DMS 273 (cell line): Measurements from ENCODE around the gene PPFIBP2.
A peak's percentile ranks its signal among the peaks of the same experiment; 100 is the strongest.

Experiments
- DNase-seq: peaks from one replicate; lab custom pipeline; 2025; ENCODE audit not compliant: unreplicated experiment; lab: John Stamatoyannopoulos, UW

Gene PPFIBP2

DNA sequence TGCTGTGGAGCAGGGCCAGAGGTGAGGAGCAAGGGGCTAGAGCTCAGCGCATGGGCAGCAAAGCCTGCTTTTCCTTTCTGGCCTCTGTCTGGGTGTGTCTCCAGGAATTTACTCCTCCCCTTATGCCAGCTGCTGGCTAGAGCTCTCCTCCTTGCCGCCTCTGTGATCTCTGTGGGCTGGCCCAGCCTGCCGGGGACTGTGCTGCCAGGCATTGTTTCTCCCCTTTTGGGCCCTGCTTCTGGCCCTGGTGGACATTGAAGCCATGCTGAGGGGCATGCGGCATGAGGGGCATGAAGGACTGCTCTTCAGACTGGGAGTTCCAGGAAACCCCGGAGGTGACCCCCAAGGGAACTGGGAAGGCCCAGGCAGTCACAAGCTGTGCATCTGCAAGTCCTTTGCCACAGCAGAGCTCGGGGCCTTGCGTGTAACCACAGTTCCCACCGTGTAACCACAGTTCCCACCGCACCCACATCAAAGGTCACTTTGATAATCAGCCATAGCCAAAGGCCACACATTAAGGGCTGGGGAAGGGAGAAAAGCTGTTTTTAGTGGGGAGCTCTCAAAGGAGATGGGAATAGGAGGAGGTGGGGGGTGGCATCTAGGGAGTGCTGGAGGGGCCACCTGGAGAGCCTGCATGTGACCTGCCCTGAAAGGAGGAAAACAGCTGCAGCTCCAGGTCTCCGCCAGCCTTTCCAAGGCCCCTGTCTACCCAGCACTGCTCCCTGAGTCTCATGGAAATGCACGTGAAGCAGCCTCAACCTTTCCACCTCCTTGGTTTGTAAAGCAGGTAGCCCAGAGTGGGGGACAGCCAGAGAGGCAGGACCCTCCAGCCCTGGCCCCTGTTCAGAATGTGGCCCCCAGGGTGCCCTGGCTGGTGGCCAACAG lies 62.3 kb downstream of the PPFIBP2 start:
- DNase-seq: peak; percentile 27

DNA sequence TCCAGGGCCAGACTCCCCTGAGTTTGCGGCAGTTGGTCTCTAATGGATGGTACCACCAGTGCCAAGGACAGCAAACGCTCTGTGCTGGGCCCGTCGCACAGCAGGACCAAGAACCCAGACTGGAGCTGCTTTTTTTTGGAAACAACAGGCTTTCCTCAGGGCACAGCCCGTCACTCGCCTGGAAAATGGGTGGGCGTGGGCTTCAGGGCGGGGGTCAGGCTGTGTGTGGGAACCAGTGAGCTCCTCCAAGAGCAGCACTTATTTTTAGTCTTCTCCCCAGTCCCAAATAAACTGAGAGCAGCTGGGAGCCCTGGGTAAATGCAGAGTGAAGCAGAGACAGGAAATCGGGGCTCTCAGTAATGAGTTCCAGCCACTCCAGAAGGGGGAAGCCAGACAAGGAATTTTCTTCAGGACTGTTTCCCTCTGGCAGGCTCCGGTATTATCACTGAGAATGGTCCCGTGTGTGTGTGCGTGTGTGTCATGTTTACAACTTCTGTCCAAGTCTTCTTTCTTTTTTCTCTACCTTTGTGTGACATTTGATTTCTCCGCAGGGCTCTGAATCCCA lies 63.0 kb downstream of the PPFIBP2 start:
- DNase-seq: no peak

DNA sequence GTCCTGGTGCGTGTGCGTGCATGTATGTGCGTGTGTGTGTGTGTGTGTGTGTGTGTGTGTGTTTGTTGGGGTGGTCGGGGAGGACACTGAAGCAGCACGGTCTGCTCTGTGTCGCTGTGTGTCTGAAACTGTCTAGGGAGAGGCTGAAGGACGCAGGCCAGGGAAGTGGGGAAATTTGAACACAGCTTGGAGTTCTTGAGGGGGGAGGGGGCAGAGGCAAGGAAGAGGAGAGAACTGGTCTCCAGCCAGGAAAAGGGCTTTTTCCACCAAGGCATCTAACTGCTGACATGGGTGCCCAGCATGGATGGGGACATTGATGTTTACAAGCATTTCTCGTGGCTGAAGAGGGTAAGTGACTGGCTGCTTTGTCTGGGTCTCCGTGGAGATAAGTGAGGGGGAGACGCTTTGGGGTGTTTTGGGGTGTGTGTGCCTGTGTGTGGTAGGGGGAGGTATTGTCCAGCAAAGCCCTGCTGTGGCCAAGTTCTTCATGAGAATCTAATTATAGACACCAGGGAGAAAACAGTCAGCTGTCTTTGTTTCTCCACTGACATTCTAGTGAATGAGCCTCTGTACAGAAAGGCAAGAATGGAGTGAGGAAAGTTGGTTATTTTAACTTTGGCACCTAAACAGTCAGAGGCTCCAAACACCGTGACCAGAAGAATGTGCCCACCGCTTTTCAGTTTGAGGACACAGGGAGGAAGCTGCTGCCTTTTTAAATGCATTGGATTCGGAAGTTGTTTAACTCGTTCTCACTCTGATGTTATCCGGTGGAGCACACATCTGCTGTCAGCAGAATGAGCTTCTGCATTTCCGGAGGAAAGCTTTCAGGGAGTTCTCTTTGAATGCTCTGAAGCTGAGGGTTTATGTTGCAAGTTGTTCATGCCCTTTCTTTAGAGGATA lies 63.7 kb downstream of the PPFIBP2 start:
- peak; percentile 13 for DNase-seq

DNA sequence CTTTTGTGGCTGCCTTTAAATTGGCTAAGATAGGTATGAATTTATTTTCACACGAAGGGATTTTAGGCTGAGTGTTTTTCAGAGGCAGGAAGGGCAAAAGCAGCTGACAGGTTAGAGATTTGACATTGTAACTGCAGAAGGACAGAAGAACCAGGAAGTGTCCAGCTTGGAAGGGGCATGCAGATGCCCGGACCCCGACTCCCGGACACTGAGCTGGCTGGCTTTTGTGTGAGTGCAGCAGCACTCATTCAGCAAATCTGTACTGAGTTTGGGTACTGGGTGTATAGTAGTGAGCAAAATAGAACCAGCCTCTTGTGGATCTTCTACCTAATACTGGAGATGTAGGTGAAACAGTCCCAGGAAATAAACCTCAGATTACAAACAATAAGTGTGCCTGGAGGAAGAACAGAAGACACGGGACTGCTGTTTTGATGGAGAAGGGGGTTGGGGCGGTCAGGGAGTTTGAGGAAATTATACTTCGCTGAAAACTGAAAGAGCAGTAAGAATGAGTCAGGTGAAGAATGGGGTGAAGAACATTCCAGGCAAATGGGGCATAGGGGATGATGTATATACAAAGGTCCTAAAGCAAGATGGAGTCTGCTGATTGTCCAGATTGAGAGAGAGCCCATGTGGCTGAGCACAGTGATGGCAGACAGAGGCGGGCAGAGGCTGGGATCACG lies 64.6 kb downstream of the PPFIBP2 start:
- DNase-seq: no peak

- DNase-seq: no peak
Measured at GRCh38 chr11:7579361-7579791, 65.6 kb downstream of the PPFIBP2 start.

GRCh38 chr11:7581021-7581590 lies 67.3 kb downstream of the PPFIBP2 start:
- no peak for DNase-seq

- DNase-seq: no peak
Measured at GRCh38 chr11:7582338-7582985, 68.7 kb downstream of the PPFIBP2 start.

GRCh38 chr11:7583248-7583647 lies 69.4 kb downstream of the PPFIBP2 start:
- no peak for DNase-seq

GRCh38 chr11:7584910-7585309 lies 71.1 kb downstream of the PPFIBP2 start:
- no peak for DNase-seq

GRCh38 chr11:7585816-7586215 lies 72.0 kb downstream of the PPFIBP2 start:
- DNase-seq: no peak

DNA sequence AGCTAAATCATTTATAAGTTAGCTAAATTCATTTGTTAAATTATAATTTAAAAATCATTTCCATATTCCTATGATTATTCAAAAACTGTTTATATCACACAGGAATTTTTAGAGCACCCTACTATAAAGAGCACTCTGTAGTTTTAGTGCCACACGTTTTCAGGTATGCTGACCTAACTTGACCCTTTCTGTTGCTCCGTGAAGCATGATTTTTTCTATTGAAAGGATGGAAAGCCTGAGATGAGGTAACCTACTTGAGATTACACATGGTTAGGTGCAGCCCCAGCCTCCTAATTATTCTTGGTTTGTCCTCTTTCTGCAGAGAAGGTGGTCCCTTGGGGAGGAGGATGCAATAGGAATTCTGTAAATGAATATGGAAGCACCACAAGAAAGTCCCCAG lies 72.6 kb downstream of the PPFIBP2 start:
- no peak for DNase-seq

DNA sequence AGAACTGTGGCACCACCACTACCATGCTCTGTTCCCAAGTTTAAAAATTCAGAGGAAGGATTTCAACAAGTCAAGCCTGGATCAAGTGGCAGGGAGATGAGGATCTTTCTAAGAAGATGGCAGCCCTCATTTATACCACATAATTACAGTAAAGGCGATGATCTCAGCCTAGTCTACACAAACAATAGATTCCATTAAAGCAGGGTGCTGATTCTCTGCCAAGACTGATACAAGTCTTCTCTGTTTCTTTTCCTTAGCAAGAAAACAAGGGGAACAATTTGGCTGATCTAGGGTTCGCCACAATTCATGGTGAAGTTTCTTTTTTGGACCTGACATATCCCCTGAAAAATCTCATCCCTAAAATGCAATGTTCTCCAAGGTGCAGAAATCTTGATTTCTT lies 73.9 kb downstream of the PPFIBP2 start:
- DNase-seq: no peak

- DNase-seq: no peak
Measured at GRCh38 chr11:7589861-7590260, 76.1 kb downstream of the PPFIBP2 start.

- DNase-seq: no peak
Measured at GRCh38 chr11:7590529-7590928, 76.7 kb downstream of the PPFIBP2 start.

DNA sequence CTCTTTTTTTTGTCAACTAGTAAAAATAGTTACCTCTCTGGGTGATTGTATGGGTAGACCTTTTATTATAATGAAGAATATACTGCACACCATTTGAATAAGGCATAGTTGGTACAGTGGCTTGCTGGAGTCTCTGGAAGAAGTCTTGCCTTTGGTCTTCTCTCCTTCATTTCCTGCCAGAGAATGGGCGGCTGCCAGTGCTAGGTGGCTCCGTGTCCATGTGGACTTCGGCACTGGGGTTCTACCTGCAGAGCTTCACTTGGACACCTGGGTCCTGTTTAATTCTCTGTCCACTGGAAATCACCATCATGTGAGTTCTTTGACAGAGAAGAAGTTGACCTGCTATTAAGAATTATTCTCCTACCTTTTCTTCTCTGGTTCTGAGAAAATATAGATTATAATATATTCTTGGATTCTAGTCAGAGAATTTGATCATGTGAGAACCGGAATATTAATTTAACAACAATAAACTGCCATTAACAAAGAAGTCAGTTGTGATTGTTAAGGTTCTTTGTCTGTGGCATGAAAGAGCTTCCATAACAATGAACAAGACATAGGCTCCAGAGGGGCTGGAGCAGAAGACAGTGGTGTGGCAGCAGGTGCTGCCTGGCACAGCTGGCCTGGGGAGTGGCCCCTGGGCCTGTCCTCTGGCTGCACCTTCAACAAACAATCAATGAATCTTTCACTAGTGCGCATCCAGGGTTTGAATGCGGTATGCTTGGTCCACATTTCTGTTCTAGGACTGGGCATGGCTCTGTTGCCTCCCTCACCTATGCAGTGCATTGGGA lies 77.5 kb downstream of the PPFIBP2 start:
- no peak for DNase-seq

GRCh38 chr11:7591987-7592386 lies 78.2 kb downstream of the PPFIBP2 start:
- DNase-seq: no peak

GRCh38 chr11:7592711-7593110 lies 78.9 kb downstream of the PPFIBP2 start:
- DNase-seq: no peak

GRCh38 chr11:7593481-7593880 lies 79.7 kb downstream of the PPFIBP2 start:
- no peak for DNase-seq
